ENCODE data around the gene U2AF1L4.

GRCh38 chr19:35715355-35715809 is 29.8 kb downstream of the U2AF1L4 start:
- TF ChIP-seq EP300 (IDR thresholded peaks at IDR 0.05) (no peak), CTCF (IDR thresholded peaks at IDR 0.05) (no peak)
